HG02610 (cell line): ENCODE measurements around the gene GJA10.
"Not testable (repeated sequence)": the region's sequence is repeated elsewhere in the genome, so short reads cannot be mapped to it uniquely, and the experiment has no call there.

ENCODE experiments used
- ATAC-seq: cut with Tn5 transposase; IDR thresholded peaks from one replicate; pipeline ENCODE4 v1.9.1; 2021; ENCODE audit warnings: mild to moderate bottlenecking, moderate library complexity; ENCODE audit not compliant: unreplicated experiment

The GJA10 gene

GRCh38 chr6:89894169-89894568 is at the start of gene GJA10:
Gene GJA10, plus strand, starts transcription at chr6:89894469. Its CDS starts 0 bp downstream, at chr6:89894469.
- ATAC-seq, result no peak

- not testable (repeated sequence) for ATAC-seq
Observed at GRCh38 chr6:89847513-89847912, 46.8 kb upstream of the GJA10 start.

DNA sequence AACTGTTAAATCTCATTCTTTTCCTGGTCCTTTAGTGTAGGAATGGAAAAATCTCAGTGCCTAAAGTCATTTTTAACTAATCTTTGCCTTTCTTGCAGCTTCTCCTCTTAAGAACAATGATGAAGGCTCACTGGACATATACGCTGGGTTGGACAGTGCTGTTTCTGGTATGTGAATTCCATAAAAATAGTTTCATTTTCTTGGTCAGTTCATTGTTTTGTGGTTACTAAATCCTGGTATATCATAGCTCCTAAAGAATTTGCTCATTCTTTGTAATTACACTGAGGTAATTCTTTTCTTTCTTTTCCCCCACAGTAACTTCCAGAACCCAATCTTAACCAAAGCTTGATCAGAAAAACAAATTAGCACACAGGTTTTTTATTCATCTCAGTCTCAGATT is 41.2 kb upstream of the GJA10 start:
- ATAC-seq, result no peak

- ATAC-seq, result no peak
Observed at GRCh38 chr6:89858041-89858440, 36.2 kb upstream of the GJA10 start.

DNA sequence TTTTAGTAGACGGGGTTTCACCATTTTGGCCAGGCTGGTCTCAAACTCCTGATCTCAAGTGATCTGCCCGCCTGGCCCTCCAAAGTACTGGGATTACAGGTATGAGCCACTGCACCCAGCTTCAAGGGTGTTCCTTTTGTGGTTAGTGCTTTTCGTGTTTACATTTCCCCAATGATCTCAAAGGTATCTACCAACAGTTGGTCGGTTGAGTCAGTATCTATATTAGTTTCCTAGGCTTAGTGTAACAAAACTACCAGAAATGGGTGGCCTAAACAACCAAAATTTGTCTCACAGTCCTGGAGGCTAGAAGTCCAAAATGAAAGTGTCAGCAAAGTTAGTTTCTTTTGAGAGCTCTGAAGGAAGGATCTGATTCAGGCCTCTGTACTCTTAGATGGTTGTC is 34.5 kb upstream of the GJA10 start:
- ATAC-seq, result peak; percentile 76

DNA sequence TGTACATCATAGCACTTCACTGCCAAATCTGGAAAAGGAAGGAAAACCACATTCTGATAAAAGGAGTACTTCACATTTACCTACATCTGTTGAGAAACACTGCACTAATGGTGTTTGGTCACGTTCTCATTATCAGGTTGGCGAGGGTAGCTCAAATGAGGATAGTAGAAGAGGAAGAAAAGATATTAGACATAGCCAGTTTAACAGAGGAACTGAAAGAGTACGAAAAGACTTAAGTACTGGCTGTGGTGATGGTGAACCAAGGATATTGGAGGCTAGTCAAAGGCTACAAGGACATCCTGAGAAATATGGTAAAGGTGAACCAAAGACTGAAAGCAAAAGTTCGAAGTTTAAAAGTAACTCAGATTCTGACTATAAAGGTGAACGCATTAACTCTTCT is 32.0 kb upstream of the GJA10 start:
- peak; percentile 70 for ATAC-seq

GRCh38 chr6:89862698-89863097 is 31.6 kb upstream of the GJA10 start:
- peak; percentile 14 for ATAC-seq

GRCh38 chr6:89866024-89866678 is 28.1 kb upstream of the GJA10 start:
- ATAC-seq, result no peak

DNA sequence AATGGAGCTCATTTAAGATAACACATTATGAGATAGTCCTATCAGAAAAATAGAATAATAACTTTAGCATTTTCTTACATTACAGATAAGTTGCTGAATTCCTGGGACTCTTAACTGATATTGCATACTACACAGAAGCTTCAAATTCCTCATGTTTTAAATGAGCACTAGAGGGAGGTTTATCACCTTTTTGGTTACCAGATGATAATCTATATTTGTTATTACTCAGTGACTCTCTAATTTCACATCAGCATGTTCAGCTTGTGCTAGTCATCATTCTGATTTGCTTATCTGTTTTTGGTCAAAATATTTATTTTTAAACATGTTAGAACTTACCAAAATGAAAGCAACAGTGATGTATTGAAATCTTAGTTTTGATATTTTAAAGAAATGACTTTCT is 20.5 kb upstream of the GJA10 start:
- ATAC-seq, result no peak

DNA sequence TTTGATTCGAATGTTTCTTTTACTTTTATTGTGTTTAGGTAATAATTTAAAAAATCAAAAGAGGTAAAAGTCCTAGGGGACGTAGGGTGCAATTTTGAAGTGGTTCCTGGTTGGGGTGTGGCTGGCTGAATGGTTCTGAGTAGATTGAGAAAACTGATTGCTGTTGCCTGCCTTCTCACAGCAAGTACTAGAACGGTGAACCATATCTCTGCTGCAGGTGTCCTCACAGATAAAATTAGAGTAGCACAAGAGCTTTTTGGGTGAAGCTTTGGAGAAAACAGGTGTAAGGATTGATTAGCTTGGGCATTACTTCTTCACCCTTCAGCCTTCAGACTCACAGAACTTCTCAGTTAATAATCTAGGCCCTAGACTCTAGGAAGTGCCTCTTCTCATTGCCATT is 19.8 kb upstream of the GJA10 start:
- no peak for ATAC-seq

DNA sequence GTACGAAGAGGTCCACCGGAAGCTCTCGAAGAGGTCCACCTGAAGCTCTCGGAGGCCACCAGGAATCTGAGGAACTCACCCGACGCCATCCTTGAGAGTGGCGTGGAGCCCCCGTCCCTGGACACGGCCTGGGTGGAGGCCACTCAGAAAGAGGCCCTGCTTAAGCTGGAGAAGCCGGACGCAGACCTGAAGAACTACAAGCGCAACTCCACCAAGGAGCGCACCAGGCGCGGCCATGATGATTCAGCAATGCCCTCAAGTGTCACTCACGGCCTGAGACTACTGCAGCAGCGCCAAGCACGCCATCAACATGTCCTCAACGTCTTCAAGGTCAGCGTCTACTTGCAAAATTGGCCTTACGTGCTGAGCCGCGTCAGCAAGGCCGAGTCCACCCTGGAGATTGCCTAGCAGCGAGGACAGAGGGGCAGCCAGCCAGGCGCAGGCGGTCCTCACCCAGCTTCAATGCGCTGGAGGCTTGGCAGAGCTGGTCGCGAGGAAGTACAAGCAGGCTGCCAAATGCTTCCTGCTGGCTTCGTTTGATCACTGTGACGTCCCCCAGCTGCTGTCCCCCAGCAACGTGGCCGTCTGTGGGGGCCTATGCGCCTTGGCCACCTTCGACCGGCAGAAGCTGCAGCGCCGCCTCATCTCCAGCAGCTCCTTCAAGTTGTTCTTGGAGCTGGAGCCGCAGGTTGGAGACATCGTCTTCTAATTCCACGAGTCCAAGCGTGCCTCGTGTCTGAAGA is 7.7 kb upstream of the GJA10 start:
- ATAC-seq, result no peak

DNA sequence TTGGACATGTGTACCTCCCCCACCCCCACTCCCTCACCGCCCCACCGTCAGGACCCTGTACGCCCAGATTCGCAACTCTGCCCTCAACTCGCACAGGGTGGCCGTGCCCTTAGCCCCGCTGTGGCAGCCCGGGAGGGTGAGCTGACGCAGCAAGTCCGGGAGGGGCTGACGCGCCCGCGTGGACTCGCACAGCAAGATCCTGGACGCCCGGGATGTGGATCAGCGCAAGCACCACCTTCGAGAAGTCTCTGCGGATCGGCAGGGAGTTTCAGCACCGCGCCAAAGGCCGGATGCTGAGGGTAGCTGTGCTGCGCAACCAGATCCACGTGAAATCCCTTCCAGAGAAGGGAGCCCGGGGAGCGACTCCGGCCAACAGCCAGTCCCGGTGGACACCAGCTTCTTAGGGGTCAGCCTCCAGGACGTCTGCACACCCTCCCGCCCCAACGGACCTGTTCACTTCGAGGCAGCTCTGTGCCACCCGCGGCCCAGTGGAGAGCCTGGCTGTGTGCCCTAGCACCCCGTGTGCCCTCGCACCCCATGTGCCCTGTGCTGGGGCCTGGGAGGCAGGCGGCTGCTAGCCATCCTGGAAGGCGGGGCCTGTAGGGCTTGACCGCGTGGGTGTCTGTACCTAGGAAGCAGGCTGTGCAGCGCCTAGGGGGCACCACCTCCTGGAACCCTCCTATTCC is 6.7 kb upstream of the GJA10 start:
- ATAC-seq, result no peak

GRCh38 chr6:89888138-89888514 is 6.1 kb upstream of the GJA10 start:
- ATAC-seq, result no peak

- no peak for ATAC-seq
Observed at GRCh38 chr6:89888871-89889270, 5.4 kb upstream of the GJA10 start.

- not testable (repeated sequence) for ATAC-seq
Observed at GRCh38 chr6:89890845-89891528, 3.3 kb upstream of the GJA10 start.

- ATAC-seq, result not testable (repeated sequence)
Observed at GRCh38 chr6:89892577-89892976, 1.7 kb upstream of the GJA10 start.

GRCh38 chr6:89895276-89895874 is 1.1 kb downstream of the GJA10 start:
- no peak for ATAC-seq

- ATAC-seq, result not testable (repeated sequence)
Observed at GRCh38 chr6:89910001-89910901, 16.0 kb downstream of the GJA10 start.

GRCh38 chr6:89910902-89911240 is 16.6 kb downstream of the GJA10 start:
- no peak for ATAC-seq
